Fibroblast of lung (primary cell): ENCODE results near the gene SPON1.

Experiments
- CTCF ChIP-seq, 2 donors: IDR thresholded peaks in 1 of 2; conservative IDR thresholded peaks in 1 of 2; 1 replicate in 1 of 2; 2 replicates in 1 of 2; pipeline ENCODE4 v1.5.1; 2011 to 2012; ENCODE audit warnings: low read length in 2 of 2, control low read depth in 1 of 2, inconsistent platforms in 1 of 2, low read depth in 1 of 2, mild to moderate bottlenecking in 1 of 2
- EZH2 ChIP-seq: IDR thresholded peaks from 2 replicates; pipeline ENCODE4 v1.5.1; 2012; ENCODE audit warnings: low read length, control low read depth, mild to moderate bottlenecking; ENCODE audit errors: missing control alignments

GRCh38 chr11:13921545-13921944, 41.0 kb upstream of the SPON1 start:
- TF ChIP-seq CTCF (conservative IDR thresholded peaks at IDR 0.05 in 1 of 2, IDR thresholded peaks at IDR 0.05 in 1 of 2; ENCODE audit: low read depth in 1 of 2, low read length in 2 of 2) (no peak), EZH2 (no peak)
